CD4-positive, alpha-beta memory T cell (primary cell): ENCODE data around the gene JADE2. TPM values are rescaled to one million over a fixed set of nuclear protein-coding genes. Genes with fewer than 3 reads are reported as not detected.

Source experiments
- CTCF ChIA-PET: fragments of 350-600 bp; sonication (Branson Sonifier 250); formaldehyde crosslinking; loops from one replicate; lab custom pipeline; 2021; ENCODE audit warnings: inconsistent platforms; ENCODE audit not compliant: partially characterized antibody; lab: Charles Lee
- POLR2A ChIA-PET: fragments of 350-600 bp; sonication (Branson Sonifier 250); formaldehyde crosslinking; loops from one replicate; lab custom pipeline; 2021; ENCODE audit not compliant: partially characterized antibody; lab: Charles Lee
- DNase-seq, 5 donors: peaks; one replicate each; pipeline versions ENCODE4 v3.0.0 to v3.0.0-alpha.2; 2020 to 2022; ENCODE audit warnings: mixed read lengths in 1 of 5
- H3K27ac ChIP-seq: one replicate; pipeline ENCODE4 v1.7.0; 2013; ENCODE audit warnings: low read depth, low read length
- H3K27me3 ChIP-seq: 2 replicates; pipeline ENCODE4 v1.7.0; 2013; ENCODE audit warnings: mild to moderate bottlenecking, low read length, moderate library complexity; ENCODE audit not compliant: insufficient read depth
- H3K36me3 ChIP-seq: 2 replicates; pipeline ENCODE4 v1.7.0; 2013; ENCODE audit warnings: mild to moderate bottlenecking, low read length, moderate library complexity; ENCODE audit not compliant: insufficient read depth
- H3K4me1 ChIP-seq: 2 replicates; pipeline ENCODE4 v1.7.0; 2013; ENCODE audit warnings: mild to moderate bottlenecking, low read length, moderate library complexity; ENCODE audit not compliant: insufficient read depth
- H3K4me3 ChIP-seq, 2 donors: one replicate each; pipeline ENCODE4 v1.7.0; 2013; ENCODE audit warnings: low read length in 2 of 2, mild to moderate bottlenecking in 1 of 2
- H3K9me3 ChIP-seq, 2 donors: one replicate each; pipeline ENCODE4 v1.7.0; 2013; ENCODE audit warnings: low read length in 2 of 2, control low read depth in 1 of 2; ENCODE audit not compliant: control insufficient read depth in 1 of 2
- H3K27ac Mint-ChIP-seq, 7 donors: one replicate each; pipeline ENCODE4 v1.8.0; 2020 to 2021; ENCODE audit warnings: mixed read lengths in 7 of 7, mild to moderate bottlenecking in 6 of 7, inconsistent platforms in 3 of 7, moderate library complexity in 3 of 7
- H3K27me3 Mint-ChIP-seq, 2 donors: one replicate each; pipeline ENCODE4 v1.8.0; 2020 to 2021; ENCODE audit warnings: mixed read lengths in 2 of 2
- H3K36me3 Mint-ChIP-seq, 2 donors: one replicate each; pipeline ENCODE4 v1.8.0; 2020 to 2021; ENCODE audit warnings: mixed read lengths in 2 of 2, inconsistent platforms in 1 of 2, mild to moderate bottlenecking in 1 of 2
- H3K4me1 Mint-ChIP-seq, 4 donors: one replicate each; pipeline ENCODE4 v1.8.0; 2020 to 2021; ENCODE audit warnings: mixed read lengths in 4 of 4, mild to moderate bottlenecking in 1 of 4
- H3K4me3 Mint-ChIP-seq, 8 donors: one replicate each; pipeline ENCODE4 v1.8.0; 2020 to 2021; ENCODE audit warnings: mixed read lengths in 8 of 8, mild to moderate bottlenecking in 7 of 8, moderate library complexity in 6 of 8, inconsistent platforms in 3 of 8
- H3K9me3 Mint-ChIP-seq, 8 donors: one replicate each; pipeline ENCODE4 v1.8.0; 2020 to 2021; ENCODE audit warnings: mixed read lengths in 8 of 8, mild to moderate bottlenecking in 5 of 8, inconsistent platforms in 3 of 8, moderate library complexity in 1 of 8
- intact Hi-C: fragments of 100-400 bp; cut with micrococcal nuclease; formaldehyde crosslinking; loops from one replicate; pipeline ENCODE4 v1.15.1; 2023
- polyA plus RNA-seq, 2 donors: library from polyadenylated mRNA; unstranded; fragments of 300-500 nt; fragmentation: Illumina TruSeq; gene quantifications; one replicate each; pipeline ENCODE4 v1.2.3, GENCODE V29; 2021
- total RNA-seq, 2 experiments: library from RNA; stranded (reverse); gene quantifications; one replicate each; pipeline ENCODE4 v1.2.3, GENCODE V29; 2021

The JADE2 gene
- total and polyA plus RNA-seq, 4 experiments from 2014 or later, result 9.1 to 276 (median 154) TPM

- DNase-seq, result peak; percentile 56 to 87 (median 68)
- H3K27ac ChIP-seq, result peak overlapping the region; percentile 96
- peaks cover 0 to 35% of the 10 kb centered on the region in 2 donors for H3K36me3 Mint-ChIP-seq
Measured at GRCh38 chr5:134525683-134526482, 413 bp downstream of the JADE2 start.

GRCh38 chr5:134526483-134527155 is 1.1 kb downstream of the JADE2 start:
- H3K9me3 Mint-ChIP-seq, result no peaks in the 10 kb centered on the region
- peak overlapping the region; percentile 94 to 98 (median 98) for H3K4me3 Mint-ChIP-seq
- H3K27ac Mint-ChIP-seq, result peak overlapping the region; percentile 75 to 99 (median 82)
- peaks cover 0 to 38% of the 10 kb centered on the region in 2 donors for H3K36me3 Mint-ChIP-seq
- peaks cover 0 to 2% of the 10 kb centered on the region in 2 donors for H3K27me3 Mint-ChIP-seq
- Histone ChIP-seq H3K4me3 (peak overlapping the region; percentile 77 to 80), H3K27me3 (no peaks in the 10 kb centered on the region), H3K4me1 (peaks cover 53% of the 10 kb centered on the region), H3K36me3 (no peaks in the 10 kb centered on the region), H3K9me3 (no peaks in the 10 kb centered on the region), H3K27ac (peak overlapping the region; percentile 96)
- intact Hi-C loops, result loop anchor here (1.0 to 10.0 kb wide), 7 partner anchors 18 to 352 kb away; partner anchors contain the start of genes CDKN2AIPNL, SAR1B and SKP1
- CTCF ChIA-PET, result interaction anchor here (0.8 to 7.2 kb wide), 22 partner anchors 8 to 223 kb away, joined by 3 to 82 read pairs (median 4); partner anchors contain the start of genes CDKN2AIPNL and UBE2B
- POLR2A ChIA-PET, result interaction anchor here (0.5 to 8.2 kb wide), 28 partner anchors 8 to 405 kb away, joined by 3 to 159 read pairs (median 6); partner anchors contain the start of genes CAMLG, CDKL3, CDKN2AIPNL and PCBD2
- H3K4me1 Mint-ChIP-seq, result peaks cover 35 to 73% (median 43%) of the 10 kb centered on the region in 4 donors
- peak; percentile 53 to 63 (median 58) for DNase-seq

More at GRCh38 chr5:134525683-134526482, 413 bp downstream of the JADE2 start:
- no peaks in the 10 kb centered on the region for H3K36me3 ChIP-seq
- Mint-ChIP-seq H3K4me1 (peaks cover 29 to 65% (median 39%) of the 10 kb centered on the region in 4 donors), H3K27me3 (peaks cover 0 to 2% of the 10 kb centered on the region in 2 donors), H3K27ac (peak overlapping the region; percentile 97 to 100 (median 99)), H3K4me3 (peak overlapping the region; percentile 94 to 99 (median 98)), H3K9me3 (no peaks in the 10 kb centered on the region)
- H3K9me3 ChIP-seq, result no peaks in the 10 kb centered on the region
- ChIA-PET POLR2A (interaction anchor here (0.6 to 8.2 kb wide), 31 partner anchors 9 to 411 kb away, joined by 3 to 159 read pairs (median 6); partner anchors contain the start of genes CAMLG, CDKL3, CDKN2AIPNL and PCBD2), CTCF (interaction anchor here (0.9 to 7.2 kb wide), 8 partner anchors 9 to 154 kb away, joined by 3 to 82 read pairs (median 5); partner anchors contain the start of genes CDKN2AIPNL and UBE2B)
- H3K4me1 ChIP-seq, result peaks cover 45% of the 10 kb centered on the region
- no peaks in the 10 kb centered on the region for H3K27me3 ChIP-seq
- peak overlapping the region; percentile 77 to 80 for H3K4me3 ChIP-seq
- intact Hi-C loops, result loop anchor here (1.0 to 10.0 kb wide), 10 partner anchors 19 to 351 kb away; partner anchors contain the start of genes CAMLG, CDKL3, CDKN2AIPNL and PPP2CA

GRCh38 chr5:134527156-134527960 is 1.9 kb downstream of the JADE2 start:
- peaks cover 3 to 43% of the 10 kb centered on the region in 2 donors for H3K36me3 Mint-ChIP-seq
- peak overlapping the region; percentile 77 to 80 for H3K4me3 ChIP-seq
- peaks cover 40 to 80% (median 49%) of the 10 kb centered on the region in 4 donors for H3K4me1 Mint-ChIP-seq
- peak overlapping the region; percentile 94 to 98 (median 97) for H3K4me3 Mint-ChIP-seq
- H3K36me3 ChIP-seq, result no peaks in the 10 kb centered on the region
- no peaks in the 10 kb centered on the region for H3K9me3 ChIP-seq
- H3K4me1 ChIP-seq, result peaks cover 60% of the 10 kb centered on the region
- intact Hi-C loops, result loop anchor here (1.0 to 10.0 kb wide), 6 partner anchors 17 to 353 kb away; partner anchors contain the start of genes SAR1B and SKP1
- peak; percentile 58 to 73 (median 62) for DNase-seq
- CTCF ChIA-PET, result interaction anchor here (0.8 to 7.2 kb wide), 24 partner anchors 9 to 224 kb away, joined by 3 to 82 read pairs (median 4); partner anchors contain the start of gene CDKN2AIPNL
- no peaks in the 10 kb centered on the region for H3K9me3 Mint-ChIP-seq
- POLR2A ChIA-PET, result interaction anchor here (0.5 to 8.2 kb wide), 18 partner anchors 10 to 378 kb away, joined by 3 to 159 read pairs (median 11); partner anchors contain the start of genes CAMLG, CDKL3, CDKN2AIPNL and PCBD2
- H3K27me3 Mint-ChIP-seq, result peaks cover 0 to 2% of the 10 kb centered on the region in 2 donors
- H3K27ac ChIP-seq, result peak overlapping the region; percentile 96
- no peaks in the 10 kb centered on the region for H3K27me3 ChIP-seq
- peak overlapping the region; percentile 82 to 99 (median 92) for H3K27ac Mint-ChIP-seq

GRCh38 chr5:134527961-134528424 is 2.5 kb downstream of the JADE2 start:
- intact Hi-C loops, result loop anchor here (1.0 to 10.0 kb wide), 6 partner anchors 17 to 353 kb away; partner anchors contain the start of genes SAR1B and SKP1
- peaks cover 0 to 2% of the 10 kb centered on the region in 2 donors for H3K27me3 Mint-ChIP-seq
- ChIA-PET POLR2A (interaction anchor here (0.9 to 8.2 kb wide), 14 partner anchors 9 to 377 kb away, joined by 3 to 159 read pairs (median 30); partner anchors contain the start of genes CDKL3, CDKN2AIPNL, PCBD2 and PPP2CA), CTCF (interaction anchor here (0.9 to 7.2 kb wide), 22 partner anchors 8 to 225 kb away, joined by 3 to 82 read pairs (median 4); partner anchors contain the start of gene CDKN2AIPNL)
- DNase-seq, result no peak
- no peaks in the 10 kb centered on the region for H3K27me3 ChIP-seq
- peak overlapping the region; percentile 60 to 77 for H3K4me3 ChIP-seq
- no peaks in the 10 kb centered on the region for H3K9me3 Mint-ChIP-seq
- H3K27ac Mint-ChIP-seq, result peak overlapping the region; percentile 69 to 99 (median 83)
- H3K36me3 Mint-ChIP-seq, result peaks cover 5 to 45% of the 10 kb centered on the region in 2 donors
- H3K36me3 ChIP-seq, result no peaks in the 10 kb centered on the region
- H3K4me3 Mint-ChIP-seq, result peak overlapping the region; percentile 94 to 98 (median 97)
- H3K9me3 ChIP-seq, result no peaks in the 10 kb centered on the region
- H3K27ac ChIP-seq, result peak overlapping the region; percentile 96
- H3K4me1 Mint-ChIP-seq, result peaks cover 44 to 86% (median 55%) of the 10 kb centered on the region in 4 donors
- peaks cover 66% of the 10 kb centered on the region for H3K4me1 ChIP-seq

GRCh38 chr5:134528556-134528955 is 3.1 kb downstream of the JADE2 start:
- peak overlapping the region; percentile 96 for H3K27ac ChIP-seq
- no peaks in the 10 kb centered on the region for H3K36me3 ChIP-seq
- Mint-ChIP-seq H3K27me3 (peaks cover 0 to 2% of the 10 kb centered on the region in 2 donors), H3K9me3 (no peaks in the 10 kb centered on the region), H3K27ac (peak overlapping the region; percentile 73 to 99 (median 83)), H3K4me1 (peaks cover 43 to 88% (median 55%) of the 10 kb centered on the region in 4 donors), H3K4me3 (peak overlapping the region; percentile 94 to 98 (median 97)), H3K36me3 (peaks cover 5 to 49% of the 10 kb centered on the region in 2 donors)
- H3K4me1 ChIP-seq, result peaks cover 66% of the 10 kb centered on the region
- POLR2A ChIA-PET, result interaction anchor here (0.9 to 8.2 kb wide), 10 partner anchors 9 to 376 kb away, joined by 3 to 159 read pairs (median 57); partner anchors contain the start of genes CDKL3, CDKN2AIPNL, PCBD2 and UBE2B
- no peak overlapping the region for H3K4me3 ChIP-seq
- no peak for DNase-seq
- no peaks in the 10 kb centered on the region for H3K9me3 ChIP-seq
- intact Hi-C loops, result loop anchor here (5.0 to 10.0 kb wide), 2 partner anchors 226 to 354 kb away; partner anchors contain the start of gene SKP1
- no peaks in the 10 kb centered on the region for H3K27me3 ChIP-seq
- CTCF ChIA-PET, result interaction anchor here (0.9 to 7.2 kb wide), 18 partner anchors 7 to 225 kb away, joined by 3 to 82 read pairs (median 5); partner anchors contain the start of gene CDKN2AIPNL
